Naive B cell (primary cell): ENCODE data around the gene KCNQ5. TPM values are rescaled to one million over a fixed set of nuclear protein-coding genes. Genes with fewer than 3 reads are reported as not detected.

Experiments used
- ATAC-seq, 2 donors: fragments of 150-1000 bp; cut with Tn5 transposase; 2 replicates each; pipeline ENCODE4 v1.10.0; 2021; ENCODE audit warnings: low read depth in 2 of 2, mild to moderate bottlenecking in 2 of 2, moderate library complexity in 2 of 2
- DNase-seq: peaks from one replicate; pipeline ENCODE4 v3.0.0; 2022
- H3K27ac Mint-ChIP-seq, 6 donors: one replicate each; pipeline ENCODE4 v1.8.0; 2020 to 2022; ENCODE audit warnings: mild to moderate bottlenecking in 6 of 6, mixed read lengths in 6 of 6, moderate library complexity in 5 of 6, inconsistent platforms in 2 of 6
- H3K27me3 Mint-ChIP-seq, 3 donors: one replicate each; pipeline ENCODE4 v1.8.0; 2021 to 2022; ENCODE audit warnings: mixed read lengths in 3 of 3, mild to moderate bottlenecking in 1 of 3
- H3K36me3 Mint-ChIP-seq, 2 donors: one replicate each; pipeline ENCODE4 v1.8.0; 2020 to 2022; ENCODE audit warnings: mixed read lengths in 2 of 2, inconsistent platforms in 1 of 2, mild to moderate bottlenecking in 1 of 2
- H3K4me1 Mint-ChIP-seq, 3 donors: one replicate each; pipeline ENCODE4 v1.8.0; 2020 to 2022; ENCODE audit warnings: mixed read lengths in 3 of 3, inconsistent platforms in 1 of 3, mild to moderate bottlenecking in 1 of 3, moderate library complexity in 1 of 3
- H3K4me3 Mint-ChIP-seq, 8 donors: one replicate each; pipeline ENCODE4 v1.8.0; 2020 to 2022; ENCODE audit warnings: mild to moderate bottlenecking in 8 of 8, mixed read lengths in 8 of 8, moderate library complexity in 8 of 8, inconsistent platforms in 2 of 8
- H3K9me3 Mint-ChIP-seq, 7 donors: one replicate each; pipeline ENCODE4 v1.8.0; 2020 to 2022; ENCODE audit warnings: mixed read lengths in 7 of 7, mild to moderate bottlenecking in 5 of 7, inconsistent platforms in 2 of 7, moderate library complexity in 1 of 7
- polyA plus RNA-seq, 6 donors: library from polyadenylated mRNA; unstranded; fragments of 300-500 nt; fragmentation: Illumina TruSeq; gene quantifications; one replicate each; pipeline ENCODE4 v1.2.3, GENCODE V29; 2021; ENCODE audit warnings: low read depth in 6 of 6

KCNQ5 gene
- polyA plus RNA-seq, 6 donors from 2014 or later: 0.29 to 7.1 (median 4.9) TPM

DNA sequence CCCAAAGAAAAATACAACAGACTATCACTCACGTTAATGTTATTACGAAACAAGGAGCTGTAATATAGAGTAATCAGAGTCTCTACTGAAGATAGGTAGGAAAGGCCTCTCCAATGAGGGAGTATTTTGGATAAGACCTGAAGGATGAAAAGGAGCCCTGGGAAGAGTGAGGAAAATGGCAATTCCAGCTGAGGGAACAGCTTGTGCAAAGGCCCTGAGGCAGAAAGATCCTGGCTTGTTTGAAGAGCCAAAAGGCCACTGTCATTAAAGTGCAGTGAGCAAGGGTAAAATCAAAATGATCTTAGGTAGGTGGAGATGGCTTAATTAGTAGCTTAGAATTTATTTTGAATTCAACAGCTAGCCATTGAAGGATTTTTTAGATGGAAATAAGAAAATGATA is 464.9 kb downstream of the KCNQ5 start:
- ATAC-seq (no peak), DNase-seq (no peak)
- H3K36me3 Mint-ChIP-seq: peaks cover 19 to 23% of the 10 kb centered on the region in 2 donors
- peak overlapping the region in 1 of 6 donors; percentile 2 for H3K27ac Mint-ChIP-seq
- H3K27me3 Mint-ChIP-seq: no peaks in the 10 kb centered on the region
- peaks cover 3 to 21% (median 9%) of the 10 kb centered on the region in 7 donors for H3K9me3 Mint-ChIP-seq
- peaks cover 0 to 4% (median 3%) of the 10 kb centered on the region in 3 donors for H3K4me1 Mint-ChIP-seq
- H3K4me3 Mint-ChIP-seq: no peak overlapping the region

DNA sequence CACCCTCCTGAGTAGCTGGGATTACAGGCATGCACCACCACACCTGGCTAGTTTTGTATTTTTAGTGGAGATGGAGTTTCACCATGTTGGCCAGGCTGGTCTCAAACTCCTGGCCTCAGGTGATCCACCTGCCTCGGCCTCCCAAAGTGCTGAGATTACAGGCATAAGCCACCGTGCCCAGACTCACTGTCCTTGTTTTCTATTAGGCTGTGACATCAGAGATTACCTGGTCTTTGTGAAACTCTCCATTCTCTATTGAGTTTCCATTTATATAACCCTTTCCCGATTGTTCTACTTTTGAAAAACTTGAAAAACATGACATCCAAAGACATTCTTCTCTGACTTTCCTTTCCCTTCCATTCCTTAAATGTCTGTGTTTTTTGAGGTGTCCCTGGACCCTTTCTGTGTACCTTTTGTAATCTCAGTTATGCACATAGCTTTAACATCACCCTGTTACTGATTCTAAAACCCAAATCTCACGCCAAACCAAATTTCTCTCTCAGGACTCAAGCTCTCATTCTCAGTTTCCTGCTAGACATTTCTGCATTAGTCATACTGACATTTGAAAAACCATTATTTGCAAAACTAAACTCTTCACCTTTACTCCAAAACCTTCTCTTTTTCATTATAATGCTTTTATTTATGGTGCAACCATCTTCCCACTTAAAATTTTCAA is 466.4 kb downstream of the KCNQ5 start:
- Mint-ChIP-seq H3K4me1 (peaks cover 0 to 10% (median 4%) of the 10 kb centered on the region in 3 donors), H3K27ac (peak overlapping the region in 2 of 6 donors; percentile 46 to 81), H3K9me3 (peaks cover 7 to 34% (median 18%) of the 10 kb centered on the region in 7 donors), H3K4me3 (no peak overlapping the region), H3K27me3 (no peaks in the 10 kb centered on the region), H3K36me3 (peaks cover 29 to 31% of the 10 kb centered on the region in 2 donors)
- DNase-seq (no peak), ATAC-seq (no peak)

DNA sequence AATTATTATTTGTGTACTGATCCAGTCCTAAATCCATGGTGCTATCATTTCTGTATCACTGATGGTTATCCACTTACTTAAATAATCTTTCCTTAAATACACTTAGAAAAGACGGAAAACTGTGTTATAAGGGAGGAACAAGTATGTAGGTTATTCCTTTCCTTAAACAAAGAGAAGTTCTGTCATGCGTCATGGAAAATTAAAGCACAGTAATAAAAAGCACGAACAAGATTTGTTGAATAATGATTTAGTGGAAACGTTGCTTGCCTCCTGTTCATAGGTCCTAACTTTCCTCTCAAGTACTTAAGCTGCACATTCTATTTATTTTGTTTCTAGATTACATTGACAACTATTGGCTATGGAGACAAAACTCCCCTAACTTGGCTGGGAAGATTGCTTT is 483.1 kb downstream of the KCNQ5 start:
- Mint-ChIP-seq H3K27me3 (no peaks in the 10 kb centered on the region), H3K36me3 (peaks cover 0 to 21% of the 10 kb centered on the region in 2 donors), H3K4me1 (no peaks in the 10 kb centered on the region), H3K9me3 (peaks cover 0 to 24% (median 7%) of the 10 kb centered on the region in 7 donors), H3K27ac (no peak overlapping the region), H3K4me3 (no peak overlapping the region)
- no peak for ATAC-seq
- DNase-seq: no peak

DNA sequence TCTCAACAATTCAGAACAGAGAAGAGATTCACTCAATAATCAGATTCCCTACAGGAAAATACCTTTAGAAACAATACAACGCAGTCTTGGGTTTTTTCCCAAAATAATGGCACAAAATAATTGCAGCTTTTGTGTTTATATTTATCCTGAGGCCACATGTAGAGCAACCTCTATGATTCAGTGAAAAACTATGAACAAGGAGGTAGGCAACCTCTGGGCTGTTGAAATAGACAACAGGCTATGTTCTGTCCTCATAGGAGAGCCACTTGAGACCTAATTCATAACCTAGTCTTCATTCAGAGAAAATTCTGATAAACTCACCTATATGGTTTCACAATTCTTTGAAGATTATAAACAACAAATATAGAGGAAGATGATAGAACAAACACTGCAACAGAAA is 485.2 kb downstream of the KCNQ5 start:
- no peaks in the 10 kb centered on the region for H3K4me1 Mint-ChIP-seq
- peak overlapping the region in 1 of 6 donors; percentile 41 for H3K27ac Mint-ChIP-seq
- DNase-seq (no peak), ATAC-seq (no peak)
- H3K27me3 Mint-ChIP-seq: no peaks in the 10 kb centered on the region
- H3K4me3 Mint-ChIP-seq: no peak overlapping the region
- peaks cover 0 to 9% (median 3%) of the 10 kb centered on the region in 7 donors for H3K9me3 Mint-ChIP-seq
- peaks cover 7 to 10% of the 10 kb centered on the region in 2 donors for H3K36me3 Mint-ChIP-seq

DNA sequence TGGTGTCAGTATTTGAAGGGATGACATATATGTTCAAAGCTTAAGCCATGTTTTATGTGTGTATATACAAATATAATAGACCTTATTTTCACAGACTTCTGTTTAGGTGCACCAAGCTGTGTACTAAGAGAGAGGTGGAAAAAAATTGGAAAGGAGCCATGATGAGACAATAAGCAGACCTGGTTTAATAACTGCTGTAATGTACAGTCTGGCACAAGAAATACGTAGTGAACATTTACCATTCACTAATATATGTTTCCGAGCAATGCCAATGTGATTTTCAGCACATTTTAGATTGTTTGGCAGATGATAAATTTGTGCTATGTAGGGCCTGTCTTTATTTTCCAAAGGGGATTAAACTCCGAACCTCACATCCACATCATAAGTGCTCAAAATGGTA is 487.1 kb downstream of the KCNQ5 start:
- Mint-ChIP-seq H3K27ac (no peak overlapping the region), H3K27me3 (no peaks in the 10 kb centered on the region), H3K36me3 (peaks cover 0 to 7% of the 10 kb centered on the region in 2 donors), H3K4me1 (no peaks in the 10 kb centered on the region), H3K9me3 (no peaks in the 10 kb centered on the region), H3K4me3 (no peak overlapping the region)
- no peak for ATAC-seq
- DNase-seq: no peak

DNA sequence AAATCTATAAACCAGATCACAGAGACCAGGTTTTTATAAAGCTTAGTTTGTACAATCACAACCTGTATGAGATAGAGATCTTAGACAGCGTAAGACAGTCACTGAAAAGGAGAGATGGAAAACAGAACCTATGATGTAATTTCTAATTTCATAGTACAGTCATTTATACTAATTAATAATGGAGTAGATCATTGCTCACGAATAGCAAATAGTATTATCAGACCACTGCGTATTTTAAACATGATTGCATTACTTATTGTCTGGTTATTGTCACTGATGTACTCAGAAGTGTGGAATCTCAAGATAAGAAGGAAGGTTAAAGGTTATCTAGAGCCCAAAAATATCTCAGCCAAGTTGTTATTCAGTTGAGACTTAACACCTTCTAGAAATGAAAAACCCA is 487.8 kb downstream of the KCNQ5 start:
- no peak overlapping the region for H3K27ac Mint-ChIP-seq
- no peak for ATAC-seq
- no peaks in the 10 kb centered on the region for H3K4me1 Mint-ChIP-seq
- no peak overlapping the region for H3K4me3 Mint-ChIP-seq
- peaks cover 0 to 7% of the 10 kb centered on the region in 2 donors for H3K36me3 Mint-ChIP-seq
- no peaks in the 10 kb centered on the region for H3K27me3 Mint-ChIP-seq
- no peak for DNase-seq
- no peaks in the 10 kb centered on the region for H3K9me3 Mint-ChIP-seq

DNA sequence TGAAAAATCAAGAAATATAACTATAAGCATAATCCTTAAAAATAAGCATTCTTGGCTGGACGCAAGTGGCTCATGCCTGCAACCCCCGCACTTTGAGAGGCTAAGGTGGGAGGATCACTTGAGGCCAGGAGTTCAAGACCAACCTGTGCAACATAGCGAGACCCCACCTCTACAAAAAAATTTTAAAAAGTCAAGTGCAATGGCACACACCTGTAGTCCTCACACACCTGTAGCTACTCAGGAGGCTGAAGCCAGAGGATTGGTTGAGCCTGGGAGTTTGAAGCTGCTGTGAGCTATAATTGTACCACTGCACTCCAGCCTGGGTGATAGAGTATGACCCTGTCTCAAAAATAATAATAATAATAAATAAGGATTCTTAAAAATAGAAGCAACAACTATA is 494.5 kb downstream of the KCNQ5 start:
- Mint-ChIP-seq H3K9me3 (no peaks in the 10 kb centered on the region), H3K4me1 (no peaks in the 10 kb centered on the region), H3K27ac (no peak overlapping the region), H3K4me3 (no peak overlapping the region), H3K36me3 (peaks cover 0 to 19% of the 10 kb centered on the region in 2 donors), H3K27me3 (no peaks in the 10 kb centered on the region)
- ATAC-seq (no peak), DNase-seq (no peak)

DNA sequence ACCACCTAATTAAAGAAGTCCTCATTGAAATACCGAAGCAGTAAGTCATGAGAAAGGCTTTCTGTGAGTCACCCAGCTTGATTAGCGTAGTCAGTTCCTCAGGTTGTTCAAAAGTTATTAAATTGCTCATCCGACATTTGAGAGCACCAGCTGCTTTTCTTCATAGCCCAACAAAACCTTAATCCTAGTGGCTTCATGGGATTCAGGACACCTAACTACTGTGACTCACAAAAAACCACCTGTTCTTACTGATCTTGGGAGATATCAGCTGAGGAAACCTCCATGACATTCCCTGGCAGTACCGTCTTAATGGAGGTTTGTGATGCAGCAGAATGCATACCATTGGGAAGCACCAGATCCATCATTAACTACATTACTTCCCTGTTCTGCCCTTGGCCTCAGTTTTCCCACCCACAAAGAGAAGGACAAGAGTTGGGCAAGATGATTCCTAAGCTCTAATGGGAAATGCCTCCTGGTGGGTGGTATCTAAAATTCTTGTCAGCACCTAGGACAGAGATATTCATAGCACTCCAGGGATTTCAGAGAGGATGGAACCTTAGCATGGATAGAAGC is 499.6 kb downstream of the KCNQ5 start:
- H3K27me3 Mint-ChIP-seq: no peaks in the 10 kb centered on the region
- no peaks in the 10 kb centered on the region for H3K4me1 Mint-ChIP-seq
- H3K27ac Mint-ChIP-seq: no peak overlapping the region
- ATAC-seq (no peak), DNase-seq (no peak)
- peaks cover 0 to 10% of the 10 kb centered on the region in 2 donors for H3K36me3 Mint-ChIP-seq
- no peak overlapping the region for H3K4me3 Mint-ChIP-seq
- H3K9me3 Mint-ChIP-seq: no peaks in the 10 kb centered on the region

DNA sequence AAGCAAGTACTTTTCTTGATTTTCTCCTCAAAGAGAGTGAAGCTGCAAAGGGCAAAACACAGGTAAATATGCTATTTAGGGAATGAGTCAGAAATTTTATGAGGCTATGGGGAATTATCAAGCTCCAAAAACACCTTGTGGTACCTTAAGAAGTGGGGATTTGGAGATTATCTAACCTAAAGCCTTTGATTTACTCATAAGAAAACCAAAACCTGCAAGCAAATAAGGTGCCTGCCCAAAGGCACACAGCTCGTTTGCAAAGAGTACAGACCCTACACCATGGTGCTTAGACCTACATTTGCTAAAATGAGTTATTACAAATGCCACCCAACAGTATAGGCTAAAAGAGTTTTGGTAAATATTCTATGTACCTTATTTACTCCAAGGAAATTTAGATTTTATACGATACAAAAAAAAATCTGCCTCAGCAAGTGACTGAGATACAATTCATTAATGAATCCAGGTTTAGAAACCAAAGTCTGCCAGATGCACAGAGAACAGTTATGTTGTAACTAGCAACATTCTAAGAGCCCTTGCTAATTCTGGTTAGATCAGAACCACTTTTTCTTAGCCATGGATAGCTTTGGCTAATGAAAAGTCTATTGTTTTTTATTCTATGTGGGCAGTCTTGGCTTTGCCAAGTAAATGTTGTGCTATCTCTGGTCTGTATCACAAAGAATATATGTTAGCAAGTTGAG is 501.9 kb downstream of the KCNQ5 start:
- DNase-seq: no peak
- Mint-ChIP-seq H3K4me1 (no peaks in the 10 kb centered on the region), H3K9me3 (no peaks in the 10 kb centered on the region), H3K27ac (no peak overlapping the region), H3K36me3 (peaks cover 0 to 10% of the 10 kb centered on the region in 2 donors), H3K4me3 (no peak overlapping the region), H3K27me3 (no peaks in the 10 kb centered on the region)
- no peak for ATAC-seq

DNA sequence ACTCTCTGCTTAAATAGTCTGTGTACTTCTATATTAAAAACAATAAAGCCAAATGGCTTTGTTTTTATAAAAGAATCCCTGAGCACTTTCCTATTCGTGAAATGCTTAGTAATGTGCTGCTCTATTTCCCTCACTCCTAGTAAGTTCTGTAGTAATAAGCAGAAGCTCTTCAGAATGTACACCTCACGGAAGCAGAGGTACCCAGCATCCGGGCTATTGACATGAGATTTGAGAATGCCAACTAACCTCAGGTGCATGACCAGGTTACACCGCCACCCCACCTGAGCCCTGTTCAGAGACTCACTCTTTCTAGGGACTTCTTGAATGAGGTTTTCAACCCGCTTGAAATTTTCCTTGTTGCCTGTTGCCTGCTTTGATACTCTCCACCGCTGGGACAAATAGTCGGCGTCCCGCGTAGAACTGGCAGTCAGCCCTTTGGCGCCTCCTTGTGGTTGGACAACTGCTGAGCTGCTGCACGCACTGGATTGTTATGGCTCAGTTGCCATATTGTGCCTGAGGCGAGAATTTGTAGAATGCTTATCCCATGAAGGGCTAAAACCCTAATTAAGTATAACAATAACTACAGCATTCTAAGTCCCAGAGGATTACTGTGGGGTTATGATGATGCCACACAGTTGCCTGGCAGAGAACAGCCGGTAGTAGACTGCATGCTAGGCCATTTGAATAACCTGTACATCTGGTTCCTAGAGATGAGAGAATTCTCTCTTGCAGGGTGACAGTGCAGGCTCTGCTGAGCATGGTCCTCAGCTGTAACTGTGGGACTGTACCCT is 508.0 kb downstream of the KCNQ5 start:
- H3K4me3 Mint-ChIP-seq: peak overlapping the region in 6 of 8 donors; percentile 7 to 75 (median 60)
- no peaks in the 10 kb centered on the region for H3K27me3 Mint-ChIP-seq
- H3K27ac Mint-ChIP-seq: peak overlapping the region in 3 of 6 donors; percentile 2 to 74 (median 66)
- ATAC-seq (peak; percentile 91 to 96), DNase-seq (peak; percentile 69)
- H3K9me3 Mint-ChIP-seq: peaks cover 0 to 2% (median 0%) of the 10 kb centered on the region in 7 donors
- H3K36me3 Mint-ChIP-seq: peaks cover 4 to 8% of the 10 kb centered on the region in 2 donors
- peaks cover 4 to 12% (median 4%) of the 10 kb centered on the region in 3 donors for H3K4me1 Mint-ChIP-seq

DNA sequence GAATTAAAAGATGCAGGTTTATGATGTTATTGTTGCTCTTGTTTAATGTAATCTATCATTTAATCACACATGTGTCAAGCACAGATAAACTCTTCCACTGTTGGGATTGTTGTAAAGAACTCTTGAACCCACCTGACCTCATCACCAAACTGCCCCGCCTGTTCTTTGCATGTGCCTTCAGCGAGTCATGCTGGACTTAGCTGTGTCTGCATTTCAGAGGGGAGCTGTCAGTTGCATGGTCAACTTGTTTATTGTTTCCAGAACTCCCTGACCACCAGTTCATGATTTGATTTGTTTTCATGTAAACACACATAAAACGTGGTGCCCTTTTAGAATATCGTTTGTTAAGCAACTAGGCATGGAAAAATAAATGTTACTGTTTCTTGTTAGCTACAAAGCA is 509.8 kb downstream of the KCNQ5 start:
- no peak for DNase-seq
- Mint-ChIP-seq H3K27ac (no peak overlapping the region), H3K9me3 (peaks cover 0 to 2% (median 0%) of the 10 kb centered on the region in 7 donors), H3K4me3 (no peak overlapping the region), H3K4me1 (peaks cover 4 to 12% (median 4%) of the 10 kb centered on the region in 3 donors), H3K27me3 (no peaks in the 10 kb centered on the region), H3K36me3 (peaks cover 8% of the 10 kb centered on the region in 2 donors)
- no peak for ATAC-seq

DNA sequence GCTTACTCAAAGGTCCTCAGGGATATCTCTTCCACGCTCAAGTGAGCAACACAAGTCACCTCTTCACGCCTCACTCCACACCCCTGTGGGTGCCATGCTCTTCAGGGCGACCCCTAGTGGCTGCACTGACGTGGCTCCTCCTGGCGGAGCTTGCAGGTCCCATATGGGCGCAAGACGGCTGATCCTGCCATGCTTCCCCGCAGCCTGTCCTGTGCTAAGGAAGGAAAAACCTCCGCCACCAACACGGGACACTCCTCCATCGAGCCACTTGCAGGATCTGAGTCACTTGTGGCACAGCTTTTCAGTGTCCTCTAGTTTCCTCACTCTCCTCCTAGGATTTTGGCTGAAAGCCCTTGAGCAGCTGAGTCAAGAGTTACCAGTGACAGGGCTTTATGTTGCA is 512.7 kb downstream of the KCNQ5 start:
- DNase-seq: no peak
- H3K27ac Mint-ChIP-seq: peak overlapping the region in 1 of 6 donors; percentile 87
- peak; percentile 37 to 59 for ATAC-seq
- H3K27me3 Mint-ChIP-seq: no peaks in the 10 kb centered on the region
- H3K9me3 Mint-ChIP-seq: peaks cover 0 to 2% (median 0%) of the 10 kb centered on the region in 7 donors
- H3K36me3 Mint-ChIP-seq: peaks cover 8 to 12% of the 10 kb centered on the region in 2 donors
- H3K4me1 Mint-ChIP-seq: peaks cover 4 to 11% (median 4%) of the 10 kb centered on the region in 3 donors
- no peak overlapping the region for H3K4me3 Mint-ChIP-seq
